CD4-positive, alpha-beta T cell (primary cell): ENCODE results near the gene SLCO4C1. TPM values are rescaled to one million over a fixed set of nuclear protein-coding genes. Genes with fewer than 3 reads are reported as not detected.

Experiments used
- ATAC-seq: fragments of 200-7000 bp; cut with Tn5 transposase; one replicate; pipeline ENCODE4 v1.10.0; 2022; ENCODE audit warnings: mild to moderate bottlenecking; ENCODE audit not compliant: poor library complexity
- CTCF ChIA-PET: fragments of 350-600 bp; sonication (Branson Sonifier 250); formaldehyde crosslinking; loops from one replicate; lab custom pipeline; 2021; ENCODE audit warnings: antibody characterized with exemption, inconsistent platforms; lab: Charles Lee
- POLR2A ChIA-PET: fragments of 350-600 bp; sonication (Branson Sonifier 250); formaldehyde crosslinking; loops from one replicate; lab custom pipeline; 2021; ENCODE audit warnings: antibody characterized with exemption, inconsistent platforms; lab: Charles Lee
- DNase-seq, 14 experiments: peaks; one replicate each; pipeline ENCODE4 v3.0.0-alpha.2; 2013 to 2020; ENCODE audit warnings: mixed read lengths in 2 of 14
- H3K27ac ChIP-seq, 2 donors: one replicate each; pipeline versions ENCODE4 v1.5.1 to v1.7.0; 2013; ENCODE audit warnings: low read length in 2 of 2, low read depth in 1 of 2, mild to moderate bottlenecking in 1 of 2
- H3K27me3 ChIP-seq, 2 experiments: 1 replicate in 1 of 2; 2 replicates in 1 of 2; pipeline versions ENCODE4 v1.6.1 to v1.7.0; 2013; ENCODE audit warnings: low read length in 2 of 2, control low read depth in 1 of 2, mild to moderate bottlenecking in 1 of 2, moderate library complexity in 1 of 2; ENCODE audit not compliant: insufficient read depth in 2 of 2, control insufficient read depth in 1 of 2
- H3K36me3 ChIP-seq: one replicate; pipeline ENCODE4 v1.6.1; 2013; ENCODE audit warnings: low read length, control low read depth; ENCODE audit not compliant: insufficient read depth
- H3K4me1 ChIP-seq: one replicate; pipeline ENCODE4 v1.6.1; 2013; ENCODE audit warnings: low read length, control low read depth; ENCODE audit not compliant: insufficient read depth
- H3K4me3 ChIP-seq: one replicate; pipeline ENCODE4 v1.5.1; 2013; ENCODE audit warnings: mild to moderate bottlenecking, low read length, moderate library complexity
- H3K9me3 ChIP-seq, 2 experiments: 1 replicate in 1 of 2; 2 replicates in 1 of 2; pipeline versions ENCODE4 v1.6.1 to v1.7.0; 2013; ENCODE audit warnings: low read length in 2 of 2, mild to moderate bottlenecking in 2 of 2, control low read depth in 1 of 2, moderate library complexity in 1 of 2; ENCODE audit not compliant: control insufficient read depth in 1 of 2, insufficient read depth in 1 of 2
- H3K27ac Mint-ChIP-seq: one replicate; pipeline ENCODE4 v1.8.0; 2020; ENCODE audit warnings: mixed read lengths
- H3K27me3 Mint-ChIP-seq: one replicate; pipeline ENCODE4 v1.8.0; 2021; ENCODE audit warnings: mixed read lengths
- H3K36me3 Mint-ChIP-seq: one replicate; pipeline ENCODE4 v1.8.0; 2021; ENCODE audit warnings: low read depth, mixed read lengths
- H3K4me1 Mint-ChIP-seq: one replicate; pipeline ENCODE4 v1.8.0; 2021; ENCODE audit warnings: low read depth, mixed read lengths
- H3K4me3 Mint-ChIP-seq: one replicate; pipeline ENCODE4 v1.8.0; 2020; ENCODE audit warnings: mild to moderate bottlenecking, mixed read lengths
- H3K9me3 Mint-ChIP-seq: one replicate; pipeline ENCODE4 v1.8.0; 2020; ENCODE audit warnings: mixed read lengths
- CTCF ChIP-seq: fragments of 200-600 bp; IDR thresholded peaks from one replicate; pipeline ENCODE4 v1.8.0; 2022; ENCODE audit warnings: antibody characterized with exemption, mild to moderate bottlenecking
- intact Hi-C, 2 experiments: fragments of 100-400 bp; cut with DNase I in 1 of 2; cut with micrococcal nuclease in 1 of 2; formaldehyde crosslinking; loops; one replicate each; pipeline versions ENCODE4 v1.15.1 to v1.9.0; 2023 to 2025; cut with DNase I, micrococcal nuclease
- total RNA-seq, 174 experiments: library from RNA in 2 of 174; stranded (reverse) in 2 of 174; gene quantifications; one replicate each; pipeline ENCODE4 v1.2.3 and lab custom pipeline; 2021 to 2026

SLCO4C1 gene
- total RNA-seq, 2 experiments from 2014 or later, result 0.06 to 0.11 TPM

DNA sequence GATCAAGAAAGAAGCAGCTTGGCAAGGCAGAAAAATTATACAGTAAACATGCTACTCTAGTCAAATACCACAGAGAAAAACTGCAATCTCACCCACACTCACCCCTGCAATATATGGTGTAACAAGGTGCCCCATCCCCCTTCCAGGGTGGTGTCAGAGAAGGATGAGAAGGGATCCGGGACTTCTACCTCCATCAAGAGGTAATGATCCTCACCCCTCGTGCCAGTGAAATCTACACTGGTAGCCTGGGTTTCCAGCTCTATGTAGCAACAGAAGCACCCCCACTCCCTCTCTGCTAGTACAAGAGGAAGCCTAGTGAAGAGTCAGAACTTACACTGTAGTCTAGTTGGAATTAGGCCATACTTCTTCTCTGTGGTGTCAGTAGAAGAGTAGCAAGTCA, 18.9 kb downstream of the SLCO4C1 start:
- Mint-ChIP-seq H3K36me3 (no peaks in the 10 kb centered on the region), H3K9me3 (no peaks in the 10 kb centered on the region), H3K27ac (no peak overlapping the region), H3K4me3 (no peak overlapping the region), H3K4me1 (no peaks in the 10 kb centered on the region), H3K27me3 (peaks cover 2% of the 10 kb centered on the region)
- Histone ChIP-seq H3K4me1 (no peaks in the 10 kb centered on the region), H3K27me3 (no peaks in the 10 kb centered on the region), H3K4me3 (no peak overlapping the region), H3K27ac (no peak overlapping the region), H3K9me3 (no peaks in the 10 kb centered on the region), H3K36me3 (no peaks in the 10 kb centered on the region)
- ChIA-PET POLR2A (no interaction called here), CTCF (no interaction called here)
- intact Hi-C loops, result no loop called here
- peak in 1 of 14 experiments; percentile 6 for DNase-seq
- TF ChIP-seq CTCF, result no peak
- no peak for ATAC-seq

GRCh38 chr5:102271759-102272158, 24.3 kb downstream of the SLCO4C1 start:
- Histone ChIP-seq H3K27me3 (no peaks in the 10 kb centered on the region), H3K36me3 (no peaks in the 10 kb centered on the region), H3K9me3 (peaks cover 0 to 12% of the 10 kb centered on the region in 2 experiments), H3K27ac (no peak overlapping the region), H3K4me1 (no peaks in the 10 kb centered on the region), H3K4me3 (no peak overlapping the region)
- Mint-ChIP-seq H3K27ac (no peak overlapping the region), H3K36me3 (no peaks in the 10 kb centered on the region), H3K4me1 (no peaks in the 10 kb centered on the region), H3K9me3 (peaks cover 2% of the 10 kb centered on the region), H3K4me3 (no peak overlapping the region), H3K27me3 (peaks cover 6% of the 10 kb centered on the region)
- ATAC-seq (no peak), DNase-seq (no peak)
- POLR2A ChIA-PET, result no interaction called here
- CTCF ChIA-PET, result no interaction called here
- intact Hi-C loops, result no loop called here
- no peak for TF ChIP-seq CTCF

DNA sequence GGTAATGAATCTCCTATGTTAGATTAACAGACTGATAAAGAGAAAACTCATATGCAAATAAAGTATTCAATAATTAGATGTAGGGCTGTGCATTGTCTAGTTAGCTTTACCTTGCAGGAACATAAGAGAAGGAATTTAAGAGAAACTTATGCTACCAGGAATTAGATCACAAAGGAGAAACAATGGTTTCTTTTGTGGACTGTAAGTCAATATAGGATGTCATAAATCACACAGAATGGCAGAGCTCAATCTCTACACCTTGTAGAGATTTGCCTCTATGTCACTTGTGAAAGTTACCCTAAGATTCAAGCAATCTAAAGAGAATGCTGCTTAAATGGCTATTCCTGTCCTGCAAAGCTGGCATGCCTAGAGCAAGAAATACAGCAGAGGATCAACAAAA, 26.0 kb downstream of the SLCO4C1 start:
- intact Hi-C loops, result no loop called here

More for the DNA sequence above, 26.0 kb downstream of the SLCO4C1 start:
- H3K9me3 ChIP-seq, result peaks cover 0 to 12% of the 10 kb centered on the region in 2 experiments
- H3K27me3 ChIP-seq, result no peaks in the 10 kb centered on the region
- CTCF ChIA-PET, result no interaction called here
- no peaks in the 10 kb centered on the region for H3K36me3 ChIP-seq
- Mint-ChIP-seq H3K4me1 (no peaks in the 10 kb centered on the region), H3K27me3 (peaks cover 6% of the 10 kb centered on the region), H3K9me3 (peaks cover 2% of the 10 kb centered on the region), H3K27ac (no peak overlapping the region), H3K4me3 (no peak overlapping the region), H3K36me3 (no peaks in the 10 kb centered on the region)
- no peak for DNase-seq
- POLR2A ChIA-PET, result no interaction called here
- H3K4me1 ChIP-seq, result no peaks in the 10 kb centered on the region
- no peak for ATAC-seq
- no peak overlapping the region for H3K27ac ChIP-seq
- TF ChIP-seq CTCF, result no peak
- H3K4me3 ChIP-seq, result no peak overlapping the region
